NCI-H1436 (cell line): Measurements from ENCODE around the gene WASF2.
"Not testable (repeated sequence)": the region's sequence is repeated elsewhere in the genome, so short reads cannot be mapped to it uniquely, and the experiment has no call there.

Experiments
- DNase-seq: peaks from one replicate; lab custom pipeline; 2025; lab: John Stamatoyannopoulos, UW

Gene WASF2

GRCh38 chr1:27521861-27522431, 32.0 kb upstream of the WASF2 start:
- DNase-seq = no peak

GRCh38 chr1:27521336-27521831, 31.4 kb upstream of the WASF2 start:
- no peak for DNase-seq

DNA sequence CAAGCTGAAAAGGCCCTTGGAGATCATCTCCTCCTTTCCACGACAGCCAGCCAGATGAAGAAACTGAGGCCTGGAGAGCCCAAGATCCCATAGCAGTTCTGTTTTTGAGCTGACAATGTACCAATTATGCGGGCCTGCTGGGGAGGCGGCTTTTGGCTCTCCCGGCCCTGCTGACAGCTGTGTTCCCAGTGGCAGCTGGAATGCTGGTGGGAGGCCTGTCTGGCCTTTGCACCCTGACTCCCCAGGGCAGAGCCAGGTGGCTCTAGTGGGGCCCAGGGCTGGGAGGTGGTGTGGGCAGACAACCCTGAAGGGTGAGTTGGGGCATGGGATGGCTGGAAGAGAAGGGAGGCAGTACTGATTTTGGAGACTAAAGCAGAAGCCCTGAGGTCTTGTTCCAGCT, 30.7 kb upstream of the WASF2 start:
- DNase-seq = no peak

DNA sequence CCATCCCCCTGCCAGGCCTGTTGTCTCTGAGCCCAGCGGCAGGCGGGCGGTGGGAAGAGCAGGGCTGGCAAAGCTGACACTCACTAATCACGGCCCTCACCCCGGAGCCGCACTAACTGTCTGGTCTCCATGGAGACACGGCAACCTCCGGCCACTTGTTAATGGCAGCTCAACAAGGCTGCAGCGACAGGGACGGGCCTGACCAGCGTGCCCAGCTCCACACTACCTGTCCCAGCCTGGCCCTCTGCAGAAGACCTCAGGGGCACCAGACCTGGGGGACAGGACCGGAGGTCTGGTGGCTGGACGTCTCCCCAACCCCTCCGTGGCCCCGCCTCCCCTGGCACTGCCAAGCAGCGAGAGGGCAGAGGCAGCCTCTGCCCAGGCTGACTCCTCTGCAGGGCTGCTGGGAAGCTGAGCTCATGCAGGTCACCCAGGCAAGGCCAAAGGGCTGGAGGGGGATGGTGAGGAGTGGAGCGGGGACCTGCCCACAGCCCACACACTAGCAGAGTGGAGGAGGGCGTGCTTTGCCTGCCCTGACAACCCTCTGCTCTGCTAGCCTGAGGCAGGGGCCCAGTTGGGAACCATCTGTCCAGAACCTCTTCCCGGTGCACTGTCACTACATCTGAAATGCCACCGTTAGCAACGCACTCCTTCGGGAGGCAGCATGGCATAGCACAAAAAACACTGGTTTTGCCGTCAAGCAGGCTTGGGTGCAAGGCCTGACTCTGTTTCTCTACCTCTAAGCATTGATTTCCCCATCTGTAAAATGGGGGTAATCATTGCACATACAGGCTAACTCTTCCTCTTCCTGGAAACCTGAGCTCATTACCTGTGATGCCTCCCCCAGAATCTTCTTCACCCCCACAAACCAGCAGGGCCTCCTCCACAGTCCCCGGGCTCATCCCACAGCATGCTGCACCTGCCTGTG, 29.6 kb upstream of the WASF2 start:
- DNase-seq = peak; percentile 10

- no peak for DNase-seq
Measured at GRCh38 chr1:27518808-27519207, 28.8 kb upstream of the WASF2 start.

DNA sequence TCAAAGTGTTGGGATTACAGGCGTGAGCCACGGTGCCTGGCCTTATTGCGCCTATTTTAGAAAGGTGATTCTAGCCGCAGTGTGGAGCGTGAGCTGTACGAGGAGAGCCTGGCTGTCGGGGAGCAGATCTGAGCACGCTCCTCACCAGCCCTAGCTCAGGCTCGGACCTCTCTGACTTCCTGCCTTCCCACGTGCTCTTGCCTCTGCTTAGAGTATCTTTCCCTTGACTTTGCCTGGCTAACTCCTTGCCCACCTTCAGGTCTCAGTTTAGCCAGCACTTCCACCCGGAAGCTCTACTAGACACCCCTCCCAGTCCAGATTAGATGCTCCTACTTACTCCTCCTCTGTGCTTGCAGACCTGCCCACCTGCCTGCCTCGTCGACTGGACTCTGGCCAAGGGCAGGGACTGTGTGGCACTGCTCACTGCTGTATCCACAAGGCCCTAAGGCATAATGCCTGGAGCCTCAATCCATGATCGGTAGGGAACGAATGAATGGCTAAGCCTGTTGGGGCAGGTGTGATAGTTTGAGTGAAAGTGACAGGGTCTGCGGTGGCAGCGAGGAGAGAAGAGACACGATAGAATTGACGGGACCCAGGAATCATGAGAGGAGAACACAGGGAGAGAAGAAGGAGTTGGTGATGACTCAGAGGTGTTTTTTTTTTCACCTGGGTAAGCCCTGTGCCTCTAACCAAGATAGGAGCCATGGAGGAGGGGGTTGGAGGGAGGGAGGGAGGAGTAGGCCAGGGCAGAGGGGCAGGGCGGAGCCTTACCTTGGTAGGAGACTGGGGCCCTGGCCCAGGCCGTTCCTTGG, 28.1 kb upstream of the WASF2 start:
- DNase-seq = no peak

DNA sequence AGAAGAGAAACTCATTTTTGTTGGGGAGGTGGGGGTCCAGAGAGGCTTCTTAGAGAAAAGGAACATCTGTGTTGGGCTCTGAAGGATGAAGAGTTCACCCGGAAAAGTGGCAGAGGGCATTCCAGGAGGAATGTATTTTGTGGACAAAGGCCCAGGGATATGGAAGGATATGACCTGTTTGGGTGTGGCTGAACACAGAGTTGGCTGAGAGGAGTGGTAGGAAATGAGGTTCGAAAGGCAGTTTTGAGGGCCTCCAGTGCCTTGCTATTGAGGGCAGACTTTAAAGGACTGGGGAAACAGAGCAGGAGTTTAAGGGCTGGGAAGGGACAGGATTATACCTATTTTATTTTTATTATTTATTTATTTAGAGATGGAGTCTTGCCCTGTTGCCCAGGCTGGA, 27.3 kb upstream of the WASF2 start:
- DNase-seq = no peak

- no peak for DNase-seq
Measured at GRCh38 chr1:27515626-27516025, 25.7 kb upstream of the WASF2 start.

GRCh38 chr1:27513958-27514357, 24.0 kb upstream of the WASF2 start:
- DNase-seq = no peak

DNA sequence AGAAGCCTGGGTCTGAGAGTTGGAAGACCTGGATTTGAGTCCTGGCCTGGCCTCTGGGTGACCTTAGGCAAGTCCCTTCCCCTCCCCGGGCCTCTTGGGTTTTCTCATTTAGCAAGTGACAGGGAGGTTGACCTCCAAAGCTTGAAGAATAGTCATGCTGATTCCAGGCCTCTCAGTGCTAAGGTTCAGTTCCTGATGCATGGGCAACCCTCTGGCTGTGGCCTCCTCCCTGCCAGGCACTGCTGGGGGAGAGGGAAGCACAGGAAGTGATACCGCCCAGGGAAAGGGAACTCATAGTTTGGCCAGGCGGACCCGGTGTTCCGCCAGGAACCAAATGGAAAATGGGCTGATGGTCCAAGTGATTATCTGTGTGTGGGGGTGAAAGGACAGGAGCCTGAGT, 23.6 kb upstream of the WASF2 start:
- no peak for DNase-seq

- no peak for DNase-seq
Measured at GRCh38 chr1:27509127-27510080, 19.4 kb upstream of the WASF2 start.

DNA sequence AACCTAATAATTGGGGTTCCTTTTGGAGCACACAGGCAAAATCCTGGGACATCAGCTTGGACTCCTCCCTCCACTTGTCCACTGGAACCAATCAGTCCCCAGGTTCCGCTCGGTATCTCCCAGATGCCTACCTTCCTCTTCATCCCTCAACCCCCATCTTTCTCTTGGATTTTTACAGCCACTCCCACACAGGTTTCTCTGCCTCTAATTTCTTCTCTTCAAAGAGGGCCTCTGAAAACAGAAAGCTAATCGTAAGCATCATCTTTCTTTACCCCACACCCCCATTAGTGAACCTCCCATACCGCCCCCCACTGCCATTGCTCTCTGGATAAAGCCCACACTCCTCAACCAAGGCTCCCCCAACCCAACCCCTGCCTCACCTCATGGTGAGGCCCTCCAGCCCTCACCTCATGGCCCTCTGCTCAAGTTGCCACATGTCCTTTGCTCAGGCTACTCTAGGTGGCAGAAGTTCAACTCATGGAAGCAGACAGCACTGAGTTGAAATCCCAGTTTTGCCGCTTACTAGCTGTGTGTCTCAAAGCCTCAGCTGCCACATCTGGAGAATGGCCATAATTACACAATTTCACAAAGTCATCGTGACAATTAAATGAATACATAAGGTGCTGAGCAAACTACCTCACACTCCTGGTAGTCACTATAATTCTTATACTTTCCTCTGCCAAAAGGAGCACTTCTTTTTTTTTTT, 18.1 kb upstream of the WASF2 start:
- DNase-seq = no peak

- DNase-seq = no peak
Measured at GRCh38 chr1:27506703-27507102, 16.7 kb upstream of the WASF2 start.

DNA sequence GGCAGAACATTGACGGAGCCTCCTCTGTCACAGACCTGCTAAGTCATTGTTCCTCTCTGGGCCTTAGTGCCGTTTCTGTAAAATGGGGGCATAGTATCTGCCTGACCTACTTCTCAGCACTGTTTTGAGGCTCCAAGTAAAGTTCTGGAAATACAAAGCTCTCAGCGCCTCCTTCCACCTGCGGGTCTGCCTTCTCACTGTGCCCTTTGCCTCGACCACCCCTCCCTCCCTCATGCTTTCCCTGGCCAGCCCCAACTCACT, 15.4 kb upstream of the WASF2 start:
- DNase-seq = no peak

DNA sequence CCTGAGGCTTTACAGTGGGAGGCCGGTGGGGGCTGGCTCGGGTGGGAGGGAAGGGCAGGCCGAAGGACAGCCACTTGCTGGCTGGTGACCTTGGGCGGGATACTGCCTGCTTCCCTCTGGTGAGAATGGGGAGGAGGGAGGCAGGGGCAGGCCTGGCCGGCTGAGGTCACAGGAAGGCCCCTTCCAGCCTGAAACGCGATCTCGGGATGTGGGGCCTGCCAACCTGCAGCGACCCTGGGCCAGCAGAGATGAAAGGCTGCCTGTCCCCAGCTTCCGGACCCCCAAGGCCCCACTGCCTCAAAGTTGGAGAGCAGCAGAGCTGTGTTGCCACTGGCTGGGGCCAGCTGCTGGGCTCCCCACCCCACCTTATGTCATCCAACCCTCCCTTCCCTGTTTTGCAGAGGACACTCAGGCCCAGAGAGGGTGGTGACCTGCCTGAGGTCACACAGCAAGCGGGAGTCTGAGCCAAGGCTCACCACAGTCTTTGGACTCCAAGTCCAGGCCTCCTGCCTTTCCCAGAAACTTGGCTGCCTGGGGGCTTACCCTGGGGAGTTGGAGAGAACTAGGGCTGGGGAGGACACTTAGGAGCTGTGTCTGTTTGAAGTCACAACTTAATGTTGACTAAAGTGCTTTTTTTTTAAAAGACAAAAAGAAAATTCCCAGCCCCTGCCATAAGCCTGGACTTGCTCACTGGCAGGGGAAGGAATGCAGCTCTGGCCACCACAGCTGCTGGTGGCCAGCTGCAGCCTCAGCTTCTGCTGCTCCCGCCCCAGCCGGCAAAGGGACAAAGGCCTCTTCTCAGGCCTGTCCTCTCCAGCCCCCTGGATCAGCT, 14.8 kb upstream of the WASF2 start:
- DNase-seq = no peak

- DNase-seq = no peak
Measured at GRCh38 chr1:27503844-27504587, 14.0 kb upstream of the WASF2 start.

DNA sequence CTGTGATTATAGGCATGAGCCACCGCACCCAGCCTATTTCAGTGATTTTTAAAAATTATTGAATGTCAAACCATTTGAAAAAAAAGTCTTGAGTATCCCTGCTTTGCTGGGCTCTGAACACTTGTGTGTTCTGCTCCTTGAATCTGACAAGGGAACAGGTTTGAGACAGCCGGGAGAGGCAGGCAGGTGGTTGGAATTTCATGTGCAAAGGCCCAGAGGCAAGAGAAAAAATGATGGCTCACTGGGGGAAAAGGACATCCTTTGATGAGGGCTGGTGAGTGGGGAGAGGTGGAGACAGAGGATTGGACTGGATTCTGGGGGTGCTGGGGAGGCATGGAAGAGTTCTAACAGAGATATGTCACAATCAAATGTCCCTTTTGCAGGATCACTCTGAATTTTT, 13.1 kb upstream of the WASF2 start:
- no peak for DNase-seq

DNA sequence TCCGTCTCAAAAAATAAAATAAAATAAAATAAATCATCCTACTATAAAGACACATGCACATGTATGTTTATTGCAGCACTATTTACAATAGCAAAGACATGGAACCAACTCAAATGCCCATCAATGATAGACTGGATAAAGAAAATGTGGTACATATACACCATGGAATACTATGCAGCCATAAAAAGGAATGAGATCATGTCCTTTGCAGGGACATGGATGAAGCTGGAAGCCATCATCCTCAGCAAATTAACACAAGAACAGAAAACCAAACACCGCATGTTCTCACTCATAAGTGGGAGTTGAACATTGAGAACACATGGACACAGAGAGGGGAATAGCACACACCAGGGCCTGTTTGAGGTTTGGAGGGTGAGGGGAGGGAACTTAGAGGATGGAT, 11.2 kb upstream of the WASF2 start:
- not testable (repeated sequence) for DNase-seq

GRCh38 chr1:27499142-27499541, 9.2 kb upstream of the WASF2 start:
- DNase-seq = no peak
